SHP77 treated with DMSO at 0.1 percent for 48 hours (cell line): ENCODE results near the gene APOBEC3C.
"Not testable (repeated sequence)": the region's sequence is repeated elsewhere in the genome, so short reads cannot be mapped to it uniquely, and the experiment has no call there.

Experiments used
- DNase-seq: peaks from one replicate; lab custom pipeline; 2025; lab: John Stamatoyannopoulos, UW

The APOBEC3C gene

GRCh38 chr22:39021552-39022250 lies 7.6 kb downstream of the APOBEC3C start:
- no peak for DNase-seq

GRCh38 chr22:39024519-39025308 lies 10.7 kb downstream of the APOBEC3C start:
- no peak for DNase-seq

GRCh38 chr22:39026509-39027150 lies 12.6 kb downstream of the APOBEC3C start:
- no peak for DNase-seq

- DNase-seq = no peak
Measured at GRCh38 chr22:39027717-39028116, 13.7 kb downstream of the APOBEC3C start.

GRCh38 chr22:39028281-39028680 lies 14.2 kb downstream of the APOBEC3C start:
- DNase-seq = no peak

- no peak for DNase-seq
Measured at GRCh38 chr22:39029227-39029626, 15.2 kb downstream of the APOBEC3C start.

GRCh38 chr22:39030705-39031104 lies 16.6 kb downstream of the APOBEC3C start:
- no peak for DNase-seq

- not testable (repeated sequence) for DNase-seq
Measured at GRCh38 chr22:39031434-39032295, 17.6 kb downstream of the APOBEC3C start.

GRCh38 chr22:39037071-39037470 lies 23.0 kb downstream of the APOBEC3C start:
- not testable (repeated sequence) for DNase-seq

- DNase-seq = no peak
Measured at GRCh38 chr22:39039306-39040126, 25.5 kb downstream of the APOBEC3C start.

- DNase-seq = not testable (repeated sequence)
Measured at GRCh38 chr22:39040155-39040537, 26.1 kb downstream of the APOBEC3C start.

- not testable (repeated sequence) for DNase-seq
Measured at GRCh38 chr22:39040538-39041296, 26.7 kb downstream of the APOBEC3C start, which contains the start of gene APOBEC3F. TSS of gene APOBEC3F (plus strand) at chr22:39040864. CDS start at chr22:39040961, 97 bp downstream.

GRCh38 chr22:39041908-39042307 lies 27.9 kb downstream of the APOBEC3C start:
- DNase-seq = no peak

GRCh38 chr22:39043063-39043462 lies 29.0 kb downstream of the APOBEC3C start:
- not testable (repeated sequence) for DNase-seq

- DNase-seq = not testable (repeated sequence)
Measured at GRCh38 chr22:39045136-39045535, 31.1 kb downstream of the APOBEC3C start.

- not testable (repeated sequence) for DNase-seq
Measured at GRCh38 chr22:39049486-39049885, 35.4 kb downstream of the APOBEC3C start.

- not testable (repeated sequence) for DNase-seq
Measured at GRCh38 chr22:39051844-39052495, 37.9 kb downstream of the APOBEC3C start.

- DNase-seq = no peak
Measured at GRCh38 chr22:39055658-39056057, 41.6 kb downstream of the APOBEC3C start.

- not testable (repeated sequence) for DNase-seq
Measured at GRCh38 chr22:39061290-39061689, 47.2 kb downstream of the APOBEC3C start.
